ENCODE results near the gene NPW.

- TF ChIP-seq CTCF (IDR thresholded peaks at IDR 0.05): no peak
- TF ChIP-seq POLR2A (IDR thresholded peaks at IDR 0.05): no peak
Measured at GRCh38 chr16:2053211-2053610, 33.6 kb downstream of the NPW start.

Data from Peyer's patch (tissue), 4 donors.